GM04504 (cell line): ENCODE measurements around the gene DPP6.
"Not testable (repeated sequence)": the region's sequence is repeated elsewhere in the genome, so short reads cannot be mapped to it uniquely, and the experiment has no call there.

ENCODE experiments used
- DNase-seq: peaks from one replicate; pipeline ENCODE4 v3.0.0-alpha.2; 2012; ENCODE audit warnings: low read depth

The DPP6 gene

GRCh38 chr7:154934353-154934952 lies 882.3 kb downstream of the DPP6 start:
- DNase-seq: not testable (repeated sequence)

- no peak for DNase-seq
These were observed 885.6 kb downstream of the DPP6 start for GRCh38 chr7:154937837-154938236.

- DNase-seq: no peak
These were observed 890.5 kb downstream of the DPP6 start for GRCh38 chr7:154942691-154943090.
